ENCODE results near the gene CDH10.

- TF ChIP-seq, protein P1, sequence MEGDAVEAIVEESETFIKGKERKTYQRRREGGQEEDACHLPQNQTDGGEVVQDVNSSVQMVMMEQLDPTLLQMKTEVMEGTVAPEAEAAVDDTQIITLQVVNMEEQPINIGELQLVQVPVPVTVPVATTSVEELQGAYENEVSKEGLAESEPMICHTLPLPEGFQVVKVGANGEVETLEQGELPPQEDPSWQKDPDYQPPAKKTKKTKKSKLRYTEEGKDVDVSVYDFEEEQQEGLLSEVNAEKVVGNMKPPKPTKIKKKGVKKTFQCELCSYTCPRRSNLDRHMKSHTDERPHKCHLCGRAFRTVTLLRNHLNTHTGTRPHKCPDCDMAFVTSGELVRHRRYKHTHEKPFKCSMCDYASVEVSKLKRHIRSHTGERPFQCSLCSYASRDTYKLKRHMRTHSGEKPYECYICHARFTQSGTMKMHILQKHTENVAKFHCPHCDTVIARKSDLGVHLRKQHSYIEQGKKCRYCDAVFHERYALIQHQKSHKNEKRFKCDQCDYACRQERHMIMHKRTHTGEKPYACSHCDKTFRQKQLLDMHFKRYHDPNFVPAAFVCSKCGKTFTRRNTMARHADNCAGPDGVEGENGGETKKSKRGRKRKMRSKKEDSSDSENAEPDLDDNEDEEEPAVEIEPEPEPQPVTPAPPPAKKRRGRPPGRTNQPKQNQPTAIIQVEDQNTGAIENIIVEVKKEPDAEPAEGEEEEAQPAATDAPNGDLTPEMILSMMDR (IDR thresholded peaks at IDR 0.05), result no peak
- TF ChIP-seq POLR2A (IDR thresholded peaks at IDR 0.05), result no peak
Measured at GRCh38 chr5:24566933-24567332, 77.8 kb downstream of the CDH10 start.
